Neural progenitor cell (in vitro differentiated cells): Measurements from ENCODE around the gene CCDC89.

Experiments used
- EZH2 ChIP-seq: fragments of 200-600 bp; sonication (generic); IDR thresholded peaks from 2 replicates; pipeline ENCODE4 v1.6.1; 2017; ENCODE audit warnings: antibody characterized with exemption, mild to moderate bottlenecking, moderate library complexity
- EZH2phosphoT487 ChIP-seq: fragments of 200-600 bp; sonication (generic); IDR thresholded peaks from 2 replicates; pipeline ENCODE4 v1.6.1; 2017; ENCODE audit warnings: antibody characterized with exemption
- TF ChIP-seq, protein P1 (sequence below): fragments of 200-600 bp; sonication (generic); IDR thresholded peaks from 2 replicates; pipeline ENCODE4 v1.5.1; 2017; ENCODE audit warnings: antibody characterized with exemption, mild to moderate bottlenecking

- TF ChIP-seq, protein P1, sequence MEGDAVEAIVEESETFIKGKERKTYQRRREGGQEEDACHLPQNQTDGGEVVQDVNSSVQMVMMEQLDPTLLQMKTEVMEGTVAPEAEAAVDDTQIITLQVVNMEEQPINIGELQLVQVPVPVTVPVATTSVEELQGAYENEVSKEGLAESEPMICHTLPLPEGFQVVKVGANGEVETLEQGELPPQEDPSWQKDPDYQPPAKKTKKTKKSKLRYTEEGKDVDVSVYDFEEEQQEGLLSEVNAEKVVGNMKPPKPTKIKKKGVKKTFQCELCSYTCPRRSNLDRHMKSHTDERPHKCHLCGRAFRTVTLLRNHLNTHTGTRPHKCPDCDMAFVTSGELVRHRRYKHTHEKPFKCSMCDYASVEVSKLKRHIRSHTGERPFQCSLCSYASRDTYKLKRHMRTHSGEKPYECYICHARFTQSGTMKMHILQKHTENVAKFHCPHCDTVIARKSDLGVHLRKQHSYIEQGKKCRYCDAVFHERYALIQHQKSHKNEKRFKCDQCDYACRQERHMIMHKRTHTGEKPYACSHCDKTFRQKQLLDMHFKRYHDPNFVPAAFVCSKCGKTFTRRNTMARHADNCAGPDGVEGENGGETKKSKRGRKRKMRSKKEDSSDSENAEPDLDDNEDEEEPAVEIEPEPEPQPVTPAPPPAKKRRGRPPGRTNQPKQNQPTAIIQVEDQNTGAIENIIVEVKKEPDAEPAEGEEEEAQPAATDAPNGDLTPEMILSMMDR = no peak
- no peak for TF ChIP-seq EZH2phosphoT487
- TF ChIP-seq EZH2 = no peak
Measured at GRCh38 chr11:85695546-85695945, 9.6 kb upstream of the CCDC89 start.
